NCI-H2107 treated with DMSO at 0.1 percent for 48 hours (cell line): ENCODE measurements around the gene ZCCHC17.

Source experiments
- DNase-seq: peaks from one replicate; lab custom pipeline; 2025; ENCODE audit not compliant: unreplicated experiment; lab: John Stamatoyannopoulos, UW

Gene ZCCHC17

DNA sequence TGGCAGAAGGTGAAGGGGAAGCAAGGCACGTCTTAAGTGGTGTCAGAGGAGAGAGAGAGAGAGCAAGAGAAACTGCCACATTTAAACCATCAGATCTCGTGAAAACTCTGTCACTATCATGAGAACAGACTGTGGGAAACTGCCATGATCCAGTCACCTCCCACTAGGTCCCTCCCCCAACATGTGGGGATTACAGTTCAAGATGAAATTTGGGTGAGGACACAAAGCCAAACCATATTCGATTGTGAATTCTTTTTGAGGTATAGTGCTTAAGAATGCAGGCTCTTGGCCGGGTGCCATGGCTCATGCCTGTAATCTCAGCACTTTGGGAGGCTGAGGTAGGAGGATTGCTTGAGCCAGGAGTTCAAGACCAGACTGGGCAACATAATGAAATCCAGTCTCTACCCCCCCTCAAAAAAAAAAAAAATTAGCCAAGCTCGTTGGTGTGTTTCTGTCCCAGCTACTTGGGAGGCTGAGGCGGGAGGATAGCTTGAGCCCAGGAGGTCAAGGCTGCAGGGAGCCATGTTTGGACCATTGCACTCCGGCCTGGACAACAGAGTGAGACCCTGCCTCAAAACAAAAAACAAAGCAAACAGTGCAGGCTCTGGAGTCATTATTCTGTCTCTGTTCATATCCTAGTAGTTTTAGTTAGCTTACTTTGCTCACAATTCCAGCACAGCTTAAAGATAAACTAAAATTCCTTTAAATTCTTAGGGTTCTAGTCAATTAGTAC, 6.0 kb downstream of the ZCCHC17 start:
- DNase-seq: no peak

DNA sequence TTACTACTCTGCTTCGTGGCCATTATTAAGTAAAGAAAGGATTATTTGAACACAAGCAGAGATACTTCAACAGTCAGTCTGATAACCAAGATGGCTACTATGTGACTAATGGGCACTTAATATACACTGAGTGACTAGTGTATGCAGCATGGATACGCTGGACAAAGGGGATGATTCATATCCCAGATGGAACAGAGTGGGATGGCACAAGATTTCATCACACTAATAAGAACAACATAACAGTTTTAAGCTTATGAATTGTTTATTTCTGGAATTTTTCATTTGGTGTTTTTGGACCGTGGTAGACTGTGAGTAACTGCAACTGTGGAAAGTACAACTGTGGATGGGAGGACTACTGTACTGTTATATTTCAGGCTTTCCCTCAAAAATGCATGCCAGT, 9.4 kb downstream of the ZCCHC17 start:
- no peak for DNase-seq

GRCh38 chr1:31308036-31308435, 11.2 kb downstream of the ZCCHC17 start:
- no peak for DNase-seq

DNA sequence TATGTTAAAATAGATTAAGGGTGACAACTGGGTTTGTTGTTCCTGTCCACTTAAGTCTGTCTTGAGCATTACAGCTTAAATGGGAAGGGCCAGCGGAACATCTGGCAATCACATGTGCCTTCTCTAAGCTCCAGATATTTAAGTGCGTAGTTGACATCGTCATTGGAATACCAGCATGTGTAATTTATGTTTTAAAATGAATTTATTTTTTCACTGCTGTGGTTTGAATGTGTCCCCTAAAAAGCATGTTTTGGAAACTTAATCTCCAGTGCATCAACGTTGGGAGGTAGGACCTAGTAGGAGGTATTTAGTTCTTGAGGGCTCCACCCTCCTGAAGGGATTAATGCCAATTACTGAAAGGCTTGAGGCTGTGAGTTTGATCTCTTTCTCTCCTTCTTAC, 13.4 kb downstream of the ZCCHC17 start:
- no peak for DNase-seq

DNA sequence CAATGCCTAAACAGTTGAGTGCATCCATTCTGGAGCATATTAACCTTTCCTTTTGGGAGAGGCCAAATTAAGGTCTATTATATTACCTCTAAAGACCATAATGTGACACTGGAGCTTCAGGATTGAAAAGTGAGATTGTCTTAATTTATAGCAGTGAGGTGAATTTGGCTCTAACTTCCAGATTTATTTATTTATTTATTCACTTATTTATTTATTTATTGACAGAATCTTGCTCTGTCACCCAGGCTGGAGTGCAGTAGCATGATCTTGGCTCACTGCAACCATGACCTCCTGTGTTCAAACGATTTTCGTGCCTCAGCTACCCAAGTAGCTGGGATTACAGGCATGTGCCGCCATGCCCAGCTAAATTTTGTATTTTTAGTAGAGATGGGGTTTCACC, 19.1 kb downstream of the ZCCHC17 start:
- peak; percentile 73 for DNase-seq

DNA sequence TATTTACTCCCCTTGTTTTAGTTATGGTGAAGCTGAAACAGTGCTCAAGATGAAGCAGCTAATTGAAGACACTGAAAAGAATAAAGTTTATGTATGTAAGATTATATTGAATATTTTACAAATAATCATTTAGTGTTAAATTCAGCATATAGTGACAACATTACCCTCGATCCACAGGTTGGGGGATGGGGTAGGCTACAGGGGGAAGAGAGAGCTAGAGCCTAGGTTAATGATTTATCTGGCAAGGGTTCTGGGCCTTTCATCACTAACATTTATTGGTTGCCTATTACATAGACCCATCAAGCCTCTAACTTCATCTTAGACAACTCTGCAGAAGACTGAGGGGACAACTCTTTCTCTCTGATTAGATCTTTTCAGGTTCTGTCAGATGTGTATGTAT, 21.3 kb downstream of the ZCCHC17 start:
- DNase-seq: no peak

DNA sequence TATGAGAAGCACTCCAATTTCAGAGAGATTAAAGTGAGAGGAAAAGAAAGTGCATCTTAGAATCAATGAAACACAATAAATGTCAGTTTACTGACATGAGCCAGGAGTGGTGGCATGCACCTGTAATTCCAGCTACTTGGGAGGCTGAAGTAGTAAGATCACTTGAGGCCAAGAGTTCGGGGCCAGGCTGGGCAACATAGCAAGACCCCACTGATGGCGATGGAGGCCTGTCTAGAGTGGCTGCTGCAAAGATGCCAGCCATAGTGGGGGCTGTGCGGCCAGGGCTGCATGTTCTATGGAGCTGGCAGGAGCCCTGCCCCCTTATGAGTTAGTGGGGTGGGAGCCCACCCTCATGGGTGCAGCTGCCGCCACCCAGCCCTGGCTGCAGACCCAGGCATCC, 27.3 kb downstream of the ZCCHC17 start:
- DNase-seq: no peak

GRCh38 chr1:31324992-31325391, 28.2 kb downstream of the ZCCHC17 start:
- no peak for DNase-seq

DNA sequence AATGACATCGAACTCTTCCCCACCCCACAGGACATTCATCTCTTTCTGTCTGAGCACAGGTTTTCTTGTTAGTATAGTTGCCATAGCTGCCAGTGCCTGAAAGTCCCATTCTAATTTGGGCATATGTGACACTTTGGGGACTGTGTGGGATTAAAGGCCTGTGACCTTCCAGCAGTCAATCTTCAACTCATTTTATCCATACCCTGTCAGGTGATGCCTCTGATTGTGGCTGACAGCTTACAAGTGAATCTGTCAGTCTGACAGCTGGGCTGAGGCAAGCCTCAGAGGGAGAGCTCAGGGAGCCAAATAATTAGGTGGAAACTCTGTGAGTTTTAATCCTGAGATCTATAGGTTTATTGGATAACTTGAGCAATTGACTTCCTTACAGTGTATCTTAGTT, 29.6 kb downstream of the ZCCHC17 start:
- DNase-seq: no peak

GRCh38 chr1:31327381-31327780, 30.5 kb downstream of the ZCCHC17 start:
- DNase-seq: no peak

GRCh38 chr1:31335007-31335406, 38.2 kb downstream of the ZCCHC17 start:
- DNase-seq: peak; percentile 74

- DNase-seq: no peak
Observed at GRCh38 chr1:31336687-31337467, 40.0 kb downstream of the ZCCHC17 start.

GRCh38 chr1:31344503-31344902, 47.7 kb downstream of the ZCCHC17 start:
- DNase-seq: no peak

DNA sequence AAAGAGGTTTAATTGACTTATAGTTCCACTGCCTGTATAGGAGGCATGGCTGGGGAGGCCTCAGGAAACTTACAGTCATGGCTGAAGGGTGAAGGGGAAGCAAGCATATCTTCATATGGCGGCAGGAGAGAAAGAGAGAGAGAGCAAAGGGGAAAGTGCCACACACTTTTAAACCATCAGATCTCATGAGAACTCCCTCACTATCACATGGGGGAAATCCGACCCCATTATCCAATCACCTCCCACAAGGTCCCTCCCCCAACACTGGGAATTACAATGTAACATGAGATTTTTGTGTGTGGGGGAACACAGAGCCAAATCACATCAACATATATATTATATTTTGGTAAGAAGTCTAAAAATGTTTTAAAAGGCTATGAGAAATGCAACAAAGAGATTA, 48.8 kb downstream of the ZCCHC17 start:
- no peak for DNase-seq

- DNase-seq: no peak
Observed at GRCh38 chr1:31346785-31347184, 50.0 kb downstream of the ZCCHC17 start.

- DNase-seq: peak; percentile 57
Observed at GRCh38 chr1:31348449-31348848, 51.6 kb downstream of the ZCCHC17 start.

DNA sequence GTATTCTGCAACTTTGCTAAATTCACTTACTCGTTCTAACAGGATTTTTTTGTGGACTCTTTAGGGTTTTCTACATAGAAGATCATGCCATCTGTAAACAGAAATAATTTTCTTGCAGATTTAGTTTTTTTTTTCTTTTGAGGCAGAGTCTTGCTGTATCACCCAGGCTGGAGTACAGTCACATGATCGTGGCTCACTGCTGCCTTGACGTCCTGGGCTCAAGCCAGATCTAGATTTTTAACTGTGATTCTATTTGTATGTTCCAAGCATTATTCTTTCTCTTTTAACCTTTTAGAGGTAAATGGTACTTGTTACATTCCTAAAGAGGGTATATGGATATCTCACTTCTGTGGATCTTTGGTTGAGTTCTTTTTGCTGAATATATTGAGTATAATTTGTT, 57.5 kb downstream of the ZCCHC17 start:
- DNase-seq: no peak

DNA sequence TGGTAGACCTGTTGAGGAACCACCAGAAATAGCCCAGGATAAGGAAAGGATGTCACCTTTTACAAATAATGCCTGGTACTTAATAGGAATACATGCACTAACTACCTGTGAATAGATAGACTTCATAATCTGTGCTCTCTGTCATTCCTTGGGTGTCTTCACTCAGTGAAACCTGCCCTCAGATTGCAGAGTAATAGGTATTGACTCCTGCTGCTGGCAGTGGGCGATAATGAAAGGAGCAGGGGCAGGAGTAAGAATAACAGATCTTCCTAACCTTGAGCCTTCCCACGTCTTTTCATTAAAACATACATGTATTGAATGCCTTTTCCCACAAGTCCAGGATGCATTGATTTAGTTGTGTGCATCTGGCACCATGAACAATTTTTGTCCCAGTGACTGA, 59.6 kb downstream of the ZCCHC17 start:
- no peak for DNase-seq

- DNase-seq: no peak
Observed at GRCh38 chr1:31361607-31362006, 64.8 kb downstream of the ZCCHC17 start.

- DNase-seq: no peak
Observed at GRCh38 chr1:31362032-31362431, 65.2 kb downstream of the ZCCHC17 start.

DNA sequence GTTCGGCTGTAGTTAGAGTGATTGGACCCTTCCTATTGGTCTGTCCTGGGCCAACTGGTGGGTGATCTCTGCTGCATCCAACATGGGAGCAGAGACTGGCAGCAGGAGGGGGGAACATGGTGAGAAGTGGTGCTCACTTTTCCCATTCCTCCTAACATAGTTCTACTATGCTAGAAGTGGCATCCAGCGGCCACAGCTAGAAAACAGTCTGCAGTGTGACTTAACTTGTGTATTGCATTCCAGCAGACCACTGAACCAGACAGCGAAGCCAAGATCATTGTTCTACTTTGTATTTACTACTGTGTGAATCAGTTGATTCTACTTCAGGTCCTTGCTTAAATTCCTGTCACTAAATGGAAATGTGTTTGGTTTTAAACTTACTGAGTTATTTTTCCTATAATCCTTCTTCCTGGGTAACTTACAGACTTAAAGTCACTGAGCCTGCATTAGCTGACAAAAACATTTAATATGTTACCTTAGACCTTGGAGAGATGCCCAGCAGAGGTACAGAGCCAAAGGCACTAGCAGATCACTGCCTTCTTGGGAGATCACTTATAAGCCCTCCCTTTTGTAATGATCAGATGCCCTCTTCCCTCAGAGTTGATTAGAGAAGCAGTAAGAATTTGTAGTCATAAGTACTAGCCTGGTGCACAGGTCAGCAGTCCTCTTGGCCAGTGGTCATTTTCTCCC, 67.9 kb downstream of the ZCCHC17 start:
- DNase-seq: no peak

DNA sequence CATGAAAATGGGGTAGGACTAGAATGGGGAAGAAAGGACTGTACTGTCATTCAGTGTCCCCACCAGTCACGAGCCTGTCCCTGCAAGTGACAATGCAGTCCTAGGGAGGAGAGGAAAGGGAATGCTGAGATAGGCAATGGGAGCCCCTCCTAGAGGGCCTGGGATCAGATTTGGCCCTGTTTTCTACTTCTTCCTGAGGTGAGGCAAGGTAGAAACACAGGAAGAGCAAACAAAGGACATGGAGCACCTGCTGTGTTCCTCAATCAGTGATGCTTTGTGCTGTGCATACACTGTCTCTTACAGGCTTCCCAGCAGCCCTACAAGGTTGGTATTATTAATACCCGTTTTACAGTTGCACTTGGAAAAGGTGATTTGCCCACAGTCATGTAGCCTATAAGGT, 70.0 kb downstream of the ZCCHC17 start:
- no peak for DNase-seq
